ENCODE data around the gene ACAD10. TPM values are rescaled to one million over a fixed set of nuclear protein-coding genes. Genes with fewer than 3 reads are reported as not detected.
"Not testable (repeated sequence)": the region's sequence is repeated elsewhere in the genome, so short reads cannot be mapped to it uniquely, and the experiment has no call there.

ACAD10 gene
- total RNA-seq, 4 donors from 2014 or later = 49.0 to 198 (median 54.7) TPM

GRCh38 chr12:111759271-111759670 is 73.4 kb downstream of the ACAD10 start:
- no peaks in the 10 kb centered on the region for H3K36me3 ChIP-seq
- H3K27ac ChIP-seq = no peak overlapping the region
- WGBS, 2 donors (ENCODE audit: low coverage in 1 of 2) = 88% methylated on average over 7 of the region's 7 CpGs; no CpG with 5 or more reads in 1 of the 2 donors
- TF ChIP-seq POLR2AphosphoS5 (IDR thresholded peaks at IDR 0.05) (no peak), POLR2A (IDR thresholded peaks at IDR 0.05) (no peak), CTCF (IDR thresholded peaks at IDR 0.05) (no peak), EP300 (IDR thresholded peaks at IDR 0.05; ENCODE audit: low read depth) (no peak)
- in situ Hi-C loops (cut with MboI; ENCODE audit: low pct_ligation_motif_present in 1 of 4, low pct_unique_long_range_greater_than_20kb in 1 of 4, low sequenced_read_pairs in 3 of 4) (loop anchor here in 3 of 4 donors (10.0 kb wide), 1 partner anchor 46 kb away; no protein-coding TSS in a partner anchor), intact Hi-C loops (cut with DNase I; ENCODE audit: low total_unique reads) (no loop called here)
- no peak for DNase-seq
- H3K4me3 ChIP-seq = no peak overlapping the region
- no peaks in the 10 kb centered on the region for H3K27me3 ChIP-seq
- no peaks in the 10 kb centered on the region for H3K9me3 ChIP-seq
- peaks cover 0 to 12% (median 5%) of the 10 kb centered on the region in 4 donors for H3K4me1 ChIP-seq

GRCh38 chr12:111759991-111760390 is 74.1 kb downstream of the ACAD10 start:
- TF ChIP-seq EP300 (IDR thresholded peaks at IDR 0.05; ENCODE audit: low read depth) = no peak
- no peak for TF ChIP-seq POLR2A (IDR thresholded peaks at IDR 0.05)
- no peak for TF ChIP-seq CTCF (IDR thresholded peaks at IDR 0.05)
- no peak for TF ChIP-seq POLR2AphosphoS5 (IDR thresholded peaks at IDR 0.05)
- no peak for DNase-seq
- Histone ChIP-seq H3K27ac (no peak overlapping the region), H3K36me3 (no peaks in the 10 kb centered on the region), H3K27me3 (no peaks in the 10 kb centered on the region), H3K9me3 (no peaks in the 10 kb centered on the region), H3K4me1 (peaks cover 0 to 12% (median 5%) of the 10 kb centered on the region in 4 donors), H3K4me3 (no peak overlapping the region)
- in situ Hi-C loops (cut with MboI; ENCODE audit: low pct_ligation_motif_present in 1 of 4, low pct_unique_long_range_greater_than_20kb in 1 of 4, low sequenced_read_pairs in 3 of 4) = loop anchor here in 3 of 4 donors (10.0 kb wide), 1 partner anchor 45 kb away; no protein-coding TSS in a partner anchor
- intact Hi-C loops (cut with DNase I; ENCODE audit: low total_unique reads) = no loop called here
- 89% methylated on average over 9 of the region's 9 CpGs; no CpG with 5 or more reads in 1 of the 2 donors for WGBS, 2 donors (ENCODE audit: low coverage in 1 of 2)

- no peak for TF ChIP-seq EP300 (IDR thresholded peaks at IDR 0.05; ENCODE audit: low read depth)
- TF ChIP-seq POLR2AphosphoS5 (IDR thresholded peaks at IDR 0.05) = no peak
- TF ChIP-seq CTCF (IDR thresholded peaks at IDR 0.05) = no peak
- no peak for TF ChIP-seq POLR2A (IDR thresholded peaks at IDR 0.05)
- intact Hi-C loops (cut with DNase I; ENCODE audit: low total_unique reads) = no loop called here
- DNase-seq = peak; percentile 51
- Histone ChIP-seq H3K27me3 (no peaks in the 10 kb centered on the region), H3K4me3 (no peak overlapping the region), H3K9me3 (no peaks in the 10 kb centered on the region), H3K36me3 (no peaks in the 10 kb centered on the region), H3K27ac (peak overlapping the region in 2 of 4 donors; percentile 25 to 60), H3K4me1 (peaks cover 0 to 17% (median 6%) of the 10 kb centered on the region in 4 donors)
- in situ Hi-C loops (cut with MboI; ENCODE audit: low pct_ligation_motif_present in 1 of 4, low pct_unique_long_range_greater_than_20kb in 1 of 4, low sequenced_read_pairs in 3 of 4) = no loop called here
- 63 to 100% methylated on average over 1 to 5 of the region's 5 CpGs for WGBS, 2 donors (ENCODE audit: low coverage in 1 of 2)
Observed at GRCh38 chr12:111761099-111761498, 75.2 kb downstream of the ACAD10 start.

GRCh38 chr12:111761706-111762105 is 75.9 kb downstream of the ACAD10 start:
- TF ChIP-seq POLR2AphosphoS5 (IDR thresholded peaks at IDR 0.05) (no peak), EP300 (IDR thresholded peaks at IDR 0.05; ENCODE audit: low read depth) (no peak), POLR2A (IDR thresholded peaks at IDR 0.05) (no peak), CTCF (IDR thresholded peaks at IDR 0.05) (no peak)
- no peak overlapping the region for H3K4me3 ChIP-seq
- intact Hi-C loops (cut with DNase I; ENCODE audit: low total_unique reads) = no loop called here
- no peaks in the 10 kb centered on the region for H3K27me3 ChIP-seq
- no peaks in the 10 kb centered on the region for H3K36me3 ChIP-seq
- DNase-seq = no peak
- no peaks in the 10 kb centered on the region for H3K9me3 ChIP-seq
- peaks cover 0 to 21% (median 9%) of the 10 kb centered on the region in 4 donors for H3K4me1 ChIP-seq
- peak overlapping the region in 2 of 4 donors; percentile 25 to 60 for H3K27ac ChIP-seq
- in situ Hi-C loops (cut with MboI; ENCODE audit: low pct_ligation_motif_present in 1 of 4, low pct_unique_long_range_greater_than_20kb in 1 of 4, low sequenced_read_pairs in 3 of 4) = no loop called here
- WGBS, 2 donors (ENCODE audit: low coverage in 1 of 2) = 56 to 80% methylated on average over 2 to 3 of the region's 3 CpGs

- H3K27ac ChIP-seq; DNase-seq; H3K9me3 ChIP-seq; H3K4me3 ChIP-seq; in situ Hi-C loops (cut with MboI; ENCODE audit: low pct_ligation_motif_present in 1 of 4, low pct_unique_long_range_greater_than_20kb in 1 of 4, low sequenced_read_pairs in 3 of 4); intact Hi-C loops (cut with DNase I; ENCODE audit: low total_unique reads); H3K27me3 ChIP-seq; H3K36me3 ChIP-seq: not testable (repeated sequence)
- H3K4me1 ChIP-seq = peaks cover 2 to 18% (median 13%) of the 10 kb centered on the region in 4 donors
- WGBS, 2 donors (ENCODE audit: low coverage in 1 of 2) = 75% methylated on average over 10 of the region's 10 CpGs; no CpG with 5 or more reads in 1 of the 2 donors
Observed at GRCh38 chr12:111763552-111763951, 77.7 kb downstream of the ACAD10 start.
